Lower leg skin (tissue), 3 donors: Measurements from ENCODE around the gene STAC.

Source experiments
- CTCF ChIP-seq, 3 donors: fragments of 450-650 bp; IDR thresholded peaks; one replicate each; pipeline ENCODE4 v1.5.1; 2016; ENCODE audit warnings: antibody characterized with exemption in 3 of 3, mild to moderate bottlenecking in 3 of 3, moderate library complexity in 2 of 3
- POLR2A ChIP-seq, 2 donors: fragments of 450-650 bp; IDR thresholded peaks; one replicate each; pipeline ENCODE4 v1.6.1; 2016 to 2017; ENCODE audit warnings: antibody characterized with exemption in 2 of 2, mild to moderate bottlenecking in 1 of 2, moderate library complexity in 1 of 2

GRCh38 chr3:36575241-36575640 is 194.9 kb downstream of the STAC start:
- no peak for TF ChIP-seq CTCF (IDR thresholded peaks at IDR 0.05)
- TF ChIP-seq POLR2A (IDR thresholded peaks at IDR 0.05), result no peak
